GM12878 (cell line): ENCODE data around the gene KNTC1. TPM values are rescaled to one million over a fixed set of nuclear protein-coding genes. Genes with fewer than 3 reads are reported as not detected.
A peak's percentile ranks its signal among the peaks of the same experiment; 100 is the strongest.

ENCODE experiments used
- ASH2L ChIP-seq: fragments of 300-600, 200-600 bp; sonication (generic); IDR thresholded peaks from 2 replicates; pipeline ENCODE4 v1.6.1; 2017; ENCODE audit warnings: low read depth, mild to moderate bottlenecking, borderline replicate concordance
- ATF2 ChIP-seq: IDR thresholded peaks from 2 replicates; pipeline ENCODE4 v1.6.1; 2012; ENCODE audit warnings: low read length, inconsistent platforms
- CREM ChIP-seq: IDR thresholded peaks from 2 replicates; pipeline ENCODE4 v1.6.1; 2014; ENCODE audit warnings: antibody characterized with exemption, low read depth
- IKZF1 ChIP-seq: fragments of 450-650 bp; conservative IDR thresholded peaks from 2 replicates; pipeline ENCODE4 v1.6.1; 2017; ENCODE audit warnings: antibody characterized with exemption, mild to moderate bottlenecking
- IRF4 ChIP-seq: IDR thresholded peaks from 2 replicates; pipeline ENCODE4 v1.6.1; 2011; ENCODE audit warnings: low read depth, low read length
- KLF5 ChIP-seq: fragments of 450-650 bp; IDR thresholded peaks from 2 replicates; pipeline ENCODE4 v1.6.1; 2014; ENCODE audit warnings: mild to moderate bottlenecking; ENCODE audit not compliant: partially characterized antibody
- MEF2A ChIP-seq: IDR thresholded peaks from 2 replicates; pipeline ENCODE4 v1.6.1; 2011; ENCODE audit warnings: low read depth, mild to moderate bottlenecking, low read length, moderate library complexity; ENCODE audit not compliant: insufficient read depth
- MLLT1 ChIP-seq: fragments of 450-650 bp; IDR thresholded peaks from 2 replicates; pipeline ENCODE4 v1.6.1; 2016; ENCODE audit warnings: mild to moderate bottlenecking
- MTA2 ChIP-seq: fragments of 450-650 bp; IDR thresholded peaks from 2 replicates; pipeline ENCODE4 v1.6.1; 2016; ENCODE audit warnings: low read depth, mild to moderate bottlenecking, moderate library complexity
- NKRF ChIP-seq: fragments of 450-650 bp; conservative IDR thresholded peaks from 2 replicates; pipeline ENCODE4 v1.6.1; 2017; ENCODE audit warnings: mild to moderate bottlenecking, moderate library complexity
- NR2C1 ChIP-seq: fragments of 450-650 bp; IDR thresholded peaks from 2 replicates; pipeline ENCODE4 v1.6.1; 2017; ENCODE audit warnings: antibody characterized with exemption, mild to moderate bottlenecking, moderate library complexity
- PBX3 ChIP-seq: IDR thresholded peaks from 2 replicates; pipeline ENCODE4 v1.6.1; 2011; ENCODE audit warnings: mild to moderate bottlenecking, low read depth, low read length, moderate library complexity; ENCODE audit not compliant: insufficient replicate concordance
- POLR2AphosphoS5 ChIP-seq: IDR thresholded peaks from 2 replicates; pipeline ENCODE4 v1.6.1; 2011; ENCODE audit warnings: mild to moderate bottlenecking, low read length, inconsistent platforms
- RELB ChIP-seq: fragments of 450-650 bp; IDR thresholded peaks from 2 replicates; pipeline ENCODE4 v1.6.1; 2017; ENCODE audit warnings: low read depth, mild to moderate bottlenecking, moderate library complexity
- TAF1 ChIP-seq: IDR thresholded peaks from 2 replicates; pipeline ENCODE4 v1.6.1; 2011; ENCODE audit warnings: mild to moderate bottlenecking, low read depth, low read length, borderline replicate concordance
- YY1 ChIP-seq: IDR thresholded peaks from 2 replicates; pipeline ENCODE4 v1.6.1; 2011; ENCODE audit warnings: low read depth, mild to moderate bottlenecking, low read length
- ZNF217 ChIP-seq: fragments of 450-650 bp; IDR thresholded peaks from 2 replicates; pipeline ENCODE4 v1.6.1; 2017; ENCODE audit warnings: antibody characterized with exemption, mild to moderate bottlenecking
- polyA plus RNA-seq, 11 experiments: library from polyadenylated mRNA; depleted of rRNA in 4 of 11; unstranded in 6 of 11; stranded (reverse) in 5 of 11; fragments of >200 nt; fragmentation: Nextera tagmentation in 4 of 11; fragmentation: Illumina TruSeq in 1 of 11; extraction: Ambion mirVana in 4 of 11; extraction: Trizol in 1 of 11; gene quantifications; 1 replicate in 1 of 11; 2 replicates in 10 of 11; pipeline versions ENCODE4 v1.2.1 to v1.2.3, GENCODE V29; 2011 to 2016; ENCODE audit warnings: inconsistent platforms in 2 of 11, missing spikeins in 2 of 11, low read depth in 1 of 11
- total RNA-seq, 4 experiments: library from RNA; depleted of rRNA in 3 of 4; stranded (reverse); fragments of >200 nt in 3 of 4; fragmentation: Illumina TruSeq in 1 of 4; extraction: Trizol in 1 of 4; gene quantifications; 2 replicates each; pipeline versions ENCODE4 v1.2.1 to v1.2.3, GENCODE V29; 2013 to 2021

KNTC1 gene
- total and polyA plus RNA-seq, 10 of the 15 experiments (the other 5 are each of a cell fraction or from before 2014, with no cell fraction given): 37.2 to 118 (median 76.3) TPM

GRCh38 chr12:122500685-122501488, 26.2 kb upstream of the KNTC1 start, which contains the start of gene ZCCHC8 (continued):
- TF ChIP-seq PBX3 (no peak), RELB (peak; percentile 80), NKRF (peak; percentile 47), KLF5 (no peak), CREM (peak; percentile 94; the same call in 1 of the 2 replicates), YY1 (peak; percentile 95), ATF2 (no peak), ZNF217 (no peak), MEF2A (peak; percentile 42; the same call in 1 of the 2 replicates), IRF4 (peak; percentile 38; the same call in 1 of the 2 replicates), POLR2AphosphoS5 (peak; percentile 84), ASH2L (0 out of 2 replicates have a peak, but pooled peaks have one; percentile 27), MTA2 (no peak), TAF1 (peak; percentile 87), NR2C1 (peak; percentile 56), IKZF1 (peak; percentile 97), MLLT1 (peak; percentile 84)
